GM19397 (cell line): ENCODE measurements around the gene PRMT1.

ENCODE experiments used
- ATAC-seq: cut with Tn5 transposase; IDR thresholded peaks from one replicate; pipeline ENCODE4 v1.9.1; 2021; ENCODE audit warnings: mild to moderate bottlenecking, moderate library complexity; ENCODE audit not compliant: unreplicated experiment

PRMT1 gene

DNA sequence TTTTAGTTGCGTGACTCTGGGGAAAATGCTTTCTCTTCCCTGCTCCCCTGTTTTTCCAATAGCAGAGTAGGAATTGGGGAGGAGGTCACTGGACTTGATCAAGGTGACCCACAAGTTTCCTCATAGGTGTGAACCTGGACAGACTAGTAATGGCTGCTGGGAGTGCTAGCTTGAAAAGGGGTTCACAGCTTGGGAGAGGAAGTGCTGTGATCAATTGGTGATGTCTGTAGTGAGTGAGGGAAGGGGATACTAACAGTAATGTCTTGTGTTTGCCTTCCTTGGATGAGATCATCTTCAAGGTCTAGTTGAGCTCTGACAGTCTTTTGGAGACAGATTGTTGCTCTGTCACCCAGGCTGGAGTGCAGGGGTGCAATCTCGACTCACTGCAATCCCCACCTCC, 9.6 kb upstream of the PRMT1 start:
- ATAC-seq, result no peak

- ATAC-seq, result no peak
Measured at GRCh38 chr19:49669516-49669915, 7.6 kb upstream of the PRMT1 start.

- ATAC-seq, result no peak
Measured at GRCh38 chr19:49672131-49672919, 4.7 kb upstream of the PRMT1 start.

DNA sequence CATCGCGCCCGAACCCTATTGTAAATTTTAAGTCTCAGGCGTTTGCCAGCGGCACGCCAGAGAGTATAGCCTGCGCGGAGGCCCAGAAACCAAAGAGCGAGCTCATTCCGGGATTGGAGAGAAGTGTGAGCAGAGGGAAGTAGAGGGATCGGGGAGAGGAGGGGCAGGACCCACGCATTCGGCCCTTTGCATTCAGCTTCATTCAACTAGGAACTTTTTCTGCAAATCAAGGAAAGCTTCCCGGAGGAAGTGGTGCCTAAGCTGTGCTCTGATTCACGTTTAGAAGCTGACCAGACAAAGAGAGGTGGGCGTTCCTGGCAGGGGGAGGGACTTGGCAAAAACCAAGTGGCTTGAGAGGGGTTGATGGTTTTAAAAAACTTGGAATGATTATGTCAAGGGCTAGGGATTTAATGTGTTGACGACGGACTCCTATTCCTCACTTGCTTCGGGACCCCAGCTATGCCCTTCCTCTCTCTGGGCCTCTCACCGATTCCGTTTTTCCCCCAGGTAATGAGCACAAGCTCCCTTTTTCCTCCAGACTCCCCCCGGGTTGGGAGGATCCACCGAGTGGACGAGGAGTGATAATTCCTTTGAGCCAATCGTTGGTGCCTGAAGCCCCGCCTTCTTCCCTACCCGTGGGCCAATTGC, 811 bp upstream of the PRMT1 start:
- ATAC-seq, result peak; percentile 18

- peak; percentile 71 for ATAC-seq
Measured at GRCh38 chr19:49676784-49677230, 264 bp upstream of the PRMT1 start.

- no peak for ATAC-seq
Measured at GRCh38 chr19:49677901-49678674, 1.0 kb downstream of the PRMT1 start.

- ATAC-seq, result no peak
Measured at GRCh38 chr19:49678985-49679770, 2.1 kb downstream of the PRMT1 start.

DNA sequence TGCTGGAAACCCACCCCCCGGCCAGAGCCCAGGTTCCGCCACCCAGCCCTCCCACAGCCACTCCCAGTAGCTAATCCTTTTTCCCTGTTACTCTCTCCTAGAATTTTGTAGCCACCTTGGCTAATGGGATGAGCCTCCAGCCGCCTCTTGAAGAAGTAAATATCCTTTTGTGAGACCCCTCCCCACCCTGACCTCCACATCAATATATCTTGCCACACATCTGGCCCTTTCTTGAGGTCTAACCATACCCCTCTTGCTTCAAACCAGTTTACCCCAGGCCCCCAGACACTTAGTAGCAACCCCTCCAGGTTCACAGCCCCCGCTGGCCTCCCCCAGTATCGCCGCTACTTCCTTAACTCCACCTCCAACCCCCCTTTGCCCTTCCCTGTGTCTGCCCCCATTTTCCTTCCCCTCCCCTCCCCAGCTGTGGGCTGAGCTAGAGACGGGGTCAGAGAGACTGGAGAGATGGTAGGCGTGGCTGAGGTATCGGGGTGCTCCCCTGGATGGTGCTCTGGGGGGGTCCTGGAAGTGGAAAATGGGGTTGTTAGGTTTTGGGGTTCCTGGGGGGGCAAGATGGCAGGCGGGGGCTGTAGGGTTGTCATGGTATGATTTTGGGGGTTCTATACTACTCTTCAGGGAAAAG, 2.8 kb downstream of the PRMT1 start:
- no peak for ATAC-seq

DNA sequence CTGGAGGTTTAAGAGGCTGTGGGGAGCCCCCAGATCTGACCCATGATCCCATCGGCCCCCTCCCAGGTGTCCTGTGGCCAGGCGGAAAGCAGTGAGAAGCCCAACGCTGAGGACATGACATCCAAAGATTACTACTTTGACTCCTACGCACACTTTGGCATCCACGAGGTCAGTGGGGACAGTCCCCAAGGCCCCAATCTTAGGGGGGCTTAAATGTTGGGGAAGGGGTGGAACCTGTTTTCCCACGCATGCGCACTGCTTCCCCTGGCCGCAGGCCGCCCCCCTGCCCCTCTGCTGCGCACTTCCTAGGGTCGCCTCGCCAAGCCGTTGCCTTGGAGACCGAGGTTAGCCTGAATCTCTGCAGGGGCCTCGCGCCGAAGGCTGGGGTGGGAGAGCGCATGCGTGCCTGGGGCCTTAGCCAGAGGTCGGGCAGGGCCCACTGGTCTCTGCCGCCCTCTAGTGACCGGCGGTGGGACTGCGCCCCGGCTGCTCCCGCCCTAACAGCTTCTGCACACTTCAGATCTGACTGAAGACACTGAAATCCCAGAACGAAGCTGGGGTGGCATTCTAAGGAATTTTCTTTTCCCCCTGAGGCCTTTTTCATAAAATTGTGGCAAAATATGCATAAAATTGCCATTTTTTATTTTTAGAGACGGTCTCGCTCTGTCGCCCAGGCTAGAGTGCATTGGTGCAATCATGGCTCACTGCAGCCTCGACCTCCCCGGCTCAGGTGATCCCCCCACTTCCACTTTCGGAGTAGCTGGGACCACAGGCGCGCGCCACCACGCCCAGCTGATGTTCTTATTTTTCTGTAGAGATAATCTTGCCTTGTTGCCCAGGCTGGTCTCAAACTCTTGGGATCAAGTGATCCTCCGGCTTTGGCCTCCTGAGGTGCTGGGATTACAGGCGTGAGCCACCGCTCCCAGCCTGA, 3.6 kb downstream of the PRMT1 start:
- ATAC-seq, result no peak

- ATAC-seq, result no peak
Measured at GRCh38 chr19:49681830-49682229, 4.8 kb downstream of the PRMT1 start.

- no peak for ATAC-seq
Measured at GRCh38 chr19:49682274-49682673, 5.2 kb downstream of the PRMT1 start.

- ATAC-seq, result no peak
Measured at GRCh38 chr19:49683814-49684250, 6.8 kb downstream of the PRMT1 start.

DNA sequence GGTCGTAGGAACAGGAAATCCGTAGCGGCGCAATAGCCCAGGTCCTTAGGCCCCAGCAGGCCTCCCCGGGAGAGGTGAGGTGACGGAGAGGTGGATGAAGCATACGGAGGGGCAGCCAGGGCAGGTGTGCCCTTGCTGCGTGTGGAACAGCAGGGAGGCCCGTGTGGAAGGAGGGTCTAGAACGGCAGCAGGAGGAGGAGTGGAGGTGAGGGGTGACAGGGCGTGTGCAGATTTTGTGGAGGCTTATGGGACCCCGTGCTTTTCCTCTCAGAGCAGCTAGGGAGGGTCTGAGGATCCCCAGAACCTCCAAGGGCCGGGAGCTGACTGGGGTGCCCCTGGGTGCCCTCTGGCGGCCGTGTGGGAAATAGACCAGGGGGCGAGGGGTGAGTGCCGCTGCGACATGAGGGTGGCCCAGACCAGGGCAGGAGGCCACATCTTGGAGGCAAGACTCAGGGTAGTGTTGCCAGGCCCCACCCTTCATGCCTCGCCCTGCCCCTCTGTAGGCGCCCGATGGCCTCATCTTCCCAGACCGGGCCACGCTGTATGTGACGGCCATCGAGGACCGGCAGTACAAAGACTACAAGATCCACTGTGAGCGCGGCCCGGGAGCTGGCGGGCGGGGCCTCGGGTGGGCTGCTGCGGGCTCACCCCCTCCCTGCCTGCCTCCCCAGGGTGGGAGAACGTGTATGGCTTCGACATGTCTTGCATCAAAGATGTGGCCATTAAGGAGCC, 7.3 kb downstream of the PRMT1 start:
- no peak for ATAC-seq

GRCh38 chr19:49684983-49685553, 8.0 kb downstream of the PRMT1 start:
- no peak for ATAC-seq

GRCh38 chr19:49685845-49686332, 8.8 kb downstream of the PRMT1 start:
- ATAC-seq, result no peak

DNA sequence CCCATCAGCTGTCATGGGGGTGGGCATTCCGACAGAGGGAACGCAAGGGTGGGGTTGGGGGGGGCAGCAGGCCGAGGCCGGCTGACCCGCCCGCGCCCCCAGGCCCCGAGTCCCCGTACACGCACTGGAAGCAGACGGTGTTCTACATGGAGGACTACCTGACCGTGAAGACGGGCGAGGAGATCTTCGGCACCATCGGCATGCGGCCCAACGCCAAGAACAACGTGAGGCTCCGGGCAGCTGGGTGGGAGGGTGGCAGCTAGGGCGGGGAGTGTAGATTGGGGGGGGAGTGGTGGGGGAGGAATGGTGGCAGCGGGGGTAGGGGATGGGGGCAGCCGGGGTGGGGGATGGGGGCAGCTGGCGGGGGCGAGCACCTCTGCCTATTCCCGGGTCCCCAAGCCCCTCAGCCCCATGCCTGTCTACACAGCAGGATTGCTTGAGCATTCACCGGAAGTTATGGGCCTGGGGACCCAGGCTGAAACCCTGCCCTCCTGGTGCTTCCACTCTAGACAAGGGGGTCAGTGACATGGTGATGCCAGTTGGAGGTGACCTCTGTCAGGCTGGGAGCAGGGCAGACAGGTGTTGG, 9.5 kb downstream of the PRMT1 start:
- no peak for ATAC-seq

GRCh38 chr19:49687150-49687549, 10.1 kb downstream of the PRMT1 start:
- ATAC-seq, result no peak
